Glomerular endothelial cell (primary cell): Measurements from ENCODE around the gene MEMO1. TPM values are rescaled to one million over a fixed set of nuclear protein-coding genes. Genes with fewer than 3 reads are reported as not detected.

Source experiments
- DNase-seq: peaks from one replicate; pipeline ENCODE4 v3.0.0-alpha.2; 2011; ENCODE audit warnings: low read depth, low spot score; ENCODE audit errors: extremely low read depth
- total RNA-seq: library from RNA; depleted of rRNA; stranded (reverse); fragments of >200 nt; gene quantifications from 2 replicates; pipeline ENCODE4 v1.2.3, GENCODE V29; 2015

MEMO1 gene
- total RNA-seq, 1 donor from 2014 or later = 34.7 TPM

GRCh38 chr2:31835450-31835849 is 175.4 kb downstream of the MEMO1 start:
- no peak for DNase-seq

DNA sequence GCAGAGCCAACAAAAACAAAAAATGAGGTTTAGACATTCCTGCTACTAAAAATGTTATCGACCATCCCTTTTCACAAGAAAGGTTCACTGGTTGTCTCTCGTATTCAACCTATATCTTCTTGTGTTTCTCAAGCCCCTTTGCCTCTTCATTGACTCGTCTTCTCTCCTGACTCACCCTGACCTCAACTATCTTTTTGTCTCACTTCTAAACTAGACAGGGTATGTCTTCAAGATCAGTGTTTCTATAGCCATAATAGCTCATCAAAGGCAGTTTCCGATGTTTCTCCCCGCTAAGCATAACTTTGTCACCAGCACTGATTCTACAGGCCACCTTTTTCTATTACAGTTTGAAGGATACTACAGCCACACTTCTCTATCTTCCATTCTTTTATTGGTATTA is 178.4 kb downstream of the MEMO1 start:
- no peak for DNase-seq

DNA sequence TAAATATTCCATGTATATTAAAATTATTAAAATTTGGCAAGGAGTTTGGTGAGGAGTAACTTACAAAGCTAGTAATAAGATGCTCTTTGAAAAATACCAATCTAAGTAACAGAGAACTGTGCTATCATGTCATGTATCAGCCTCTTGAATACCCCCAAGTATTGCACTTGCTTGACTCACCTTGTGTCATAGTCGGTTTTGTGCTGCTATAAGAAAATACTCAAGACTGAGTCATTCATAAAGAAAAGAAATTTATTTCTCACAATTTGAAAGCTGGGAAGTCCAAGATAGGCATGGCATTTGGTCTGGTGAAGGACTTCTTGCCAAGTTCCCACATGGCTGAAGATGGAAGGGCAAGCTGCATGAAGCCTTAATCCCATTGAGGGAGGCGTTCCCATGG is 179.2 kb downstream of the MEMO1 start:
- DNase-seq = no peak

- DNase-seq = no peak
Observed at GRCh38 chr2:31828891-31829290, 181.9 kb downstream of the MEMO1 start.

DNA sequence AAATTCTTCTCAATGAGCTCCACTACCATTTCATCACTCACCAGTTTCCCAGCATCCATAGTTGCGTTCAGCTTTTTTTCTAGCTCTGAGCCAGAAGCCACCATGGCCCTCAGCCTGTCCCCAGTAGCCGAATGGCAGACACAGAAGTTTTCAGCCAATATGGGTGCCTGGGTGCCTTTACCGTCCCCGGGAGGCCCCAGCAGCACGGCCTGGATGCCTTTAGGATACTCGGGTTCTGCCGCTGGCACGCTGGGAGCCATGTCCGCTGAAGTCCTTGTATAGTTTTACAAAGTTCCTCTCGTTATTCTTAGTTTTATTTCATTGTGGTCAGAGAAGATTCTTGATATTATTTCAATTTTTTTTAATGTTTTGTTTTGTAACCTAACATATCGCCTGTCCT is 187.2 kb downstream of the MEMO1 start:
- DNase-seq = no peak

DNA sequence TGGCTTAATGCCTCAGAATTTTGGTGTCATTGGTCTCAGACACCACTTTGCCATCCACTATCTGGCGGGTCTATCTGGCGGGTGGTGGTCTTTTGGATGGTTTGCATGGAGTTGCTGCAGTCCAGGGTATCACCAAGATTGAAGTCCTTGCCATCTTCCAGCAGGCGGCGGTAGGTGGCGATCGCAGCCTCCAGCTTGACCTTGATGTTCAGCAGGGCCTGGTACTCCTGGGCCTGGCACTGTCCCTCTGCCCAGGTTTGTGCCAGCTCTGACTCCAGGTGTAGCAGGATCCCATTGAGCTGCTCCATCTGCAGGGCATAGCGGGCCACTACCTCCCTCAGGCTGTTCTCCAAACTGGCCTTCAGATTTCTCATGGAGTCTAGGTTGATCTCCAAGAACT is 188.2 kb downstream of the MEMO1 start:
- DNase-seq = no peak

Other genes starting within 250 kb of the MEMO1 start
- gene DPY30, start 28.8 kb upstream of the MEMO1 start, total RNA-seq = 61.7 and 68.7 TPM in 2 replicates
- 18.3 and 19.9 TPM in 2 replicates for gene SPAST, start 52.5 kb upstream of the MEMO1 start, total RNA-seq
- 14.7 and 16.4 TPM in 2 replicates for gene SLC30A6, start 154.9 kb upstream of the MEMO1 start, total RNA-seq